Activated T-cell treated with anti-CD3 and anti-CD28 coated beads for 24 hours (primary cell): ENCODE results near the gene TCF19.

Source experiments
- DNase-seq: peaks from one replicate; pipeline ENCODE4 v3.0.0-alpha.2; 2020; ENCODE audit warnings: low read depth

The TCF19 gene, protein sequence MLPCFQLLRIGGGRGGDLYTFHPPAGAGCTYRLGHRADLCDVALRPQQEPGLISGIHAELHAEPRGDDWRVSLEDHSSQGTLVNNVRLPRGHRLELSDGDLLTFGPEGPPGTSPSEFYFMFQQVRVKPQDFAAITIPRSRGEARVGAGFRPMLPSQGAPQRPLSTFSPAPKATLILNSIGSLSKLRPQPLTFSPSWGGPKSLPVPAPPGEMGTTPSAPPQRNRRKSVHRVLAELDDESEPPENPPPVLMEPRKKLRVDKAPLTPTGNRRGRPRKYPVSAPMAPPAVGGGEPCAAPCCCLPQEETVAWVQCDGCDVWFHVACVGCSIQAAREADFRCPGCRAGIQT

GRCh38 chr6:31158140-31158862, at the start of gene TCF19:
TSS of gene TCF19 (plus strand) at chr6:31158589. CDS start at chr6:31159470, 881 bp downstream.
- peak; percentile 99 for DNase-seq

DNA sequence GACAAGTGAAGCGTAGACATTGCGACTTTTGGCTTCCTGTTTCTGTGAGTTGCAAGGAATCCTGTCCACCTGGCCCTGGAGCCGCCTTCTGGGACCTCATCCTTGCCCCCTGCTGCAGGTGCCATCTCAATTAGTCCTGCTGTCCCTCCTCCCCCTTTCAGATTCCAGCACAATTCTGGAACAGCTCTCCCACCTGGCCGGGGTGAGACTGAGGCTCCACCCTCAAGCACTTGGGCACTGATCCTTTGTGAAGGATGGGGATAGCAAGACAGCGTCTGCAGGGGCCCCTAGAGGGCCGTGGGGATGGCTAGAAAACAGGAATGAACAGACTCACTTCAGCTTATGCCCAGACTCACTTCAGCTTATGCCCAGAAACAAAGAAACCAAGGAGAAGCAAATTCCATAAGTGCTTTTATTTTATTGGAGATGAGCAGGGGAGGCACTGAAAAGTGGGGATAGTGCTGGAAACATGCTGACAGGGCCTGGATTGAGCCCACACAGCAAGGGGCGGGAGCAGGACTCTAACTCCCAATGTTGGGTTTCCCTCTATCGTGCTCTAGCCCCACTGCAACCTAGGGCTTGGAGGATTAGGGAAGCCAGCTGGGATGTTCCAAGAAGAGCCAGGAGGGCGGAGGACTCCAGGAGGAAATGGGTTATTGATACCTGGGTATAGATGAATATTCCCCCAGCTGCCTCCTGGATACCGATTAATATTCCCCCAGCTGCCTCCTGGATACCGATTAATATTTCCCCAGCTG, 47.4 kb upstream of the TCF19 start:
- no peak for DNase-seq

GRCh38 chr6:31111712-31112111, 46.7 kb upstream of the TCF19 start:
- DNase-seq, result no peak

DNA sequence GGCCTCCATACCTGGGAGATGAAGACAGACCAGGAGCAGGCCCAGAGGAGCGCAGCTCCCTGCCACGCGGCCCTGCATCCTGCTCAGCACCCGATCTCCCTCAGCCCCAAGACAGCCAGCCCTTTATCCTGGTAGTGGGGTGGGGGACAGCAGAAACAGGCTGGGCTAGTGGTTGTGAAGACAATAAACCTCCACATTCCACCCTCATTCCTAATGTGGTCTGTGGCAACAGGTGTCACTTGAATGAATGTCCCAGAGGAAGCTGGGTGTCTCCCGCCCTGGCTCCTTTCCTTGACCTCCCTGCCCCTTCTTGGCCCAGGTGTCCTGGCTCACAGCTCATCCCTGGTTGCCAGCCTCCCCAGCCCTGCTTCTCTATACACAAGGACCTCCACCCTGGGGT, 45.9 kb upstream of the TCF19 start, which contains the start of gene C6orf15:
C6orf15 (minus strand) TSS at position 98 of the 400 bp plus-strand sequence; CDS start at position 78, 20 bp downstream.
- no peak for DNase-seq

DNA sequence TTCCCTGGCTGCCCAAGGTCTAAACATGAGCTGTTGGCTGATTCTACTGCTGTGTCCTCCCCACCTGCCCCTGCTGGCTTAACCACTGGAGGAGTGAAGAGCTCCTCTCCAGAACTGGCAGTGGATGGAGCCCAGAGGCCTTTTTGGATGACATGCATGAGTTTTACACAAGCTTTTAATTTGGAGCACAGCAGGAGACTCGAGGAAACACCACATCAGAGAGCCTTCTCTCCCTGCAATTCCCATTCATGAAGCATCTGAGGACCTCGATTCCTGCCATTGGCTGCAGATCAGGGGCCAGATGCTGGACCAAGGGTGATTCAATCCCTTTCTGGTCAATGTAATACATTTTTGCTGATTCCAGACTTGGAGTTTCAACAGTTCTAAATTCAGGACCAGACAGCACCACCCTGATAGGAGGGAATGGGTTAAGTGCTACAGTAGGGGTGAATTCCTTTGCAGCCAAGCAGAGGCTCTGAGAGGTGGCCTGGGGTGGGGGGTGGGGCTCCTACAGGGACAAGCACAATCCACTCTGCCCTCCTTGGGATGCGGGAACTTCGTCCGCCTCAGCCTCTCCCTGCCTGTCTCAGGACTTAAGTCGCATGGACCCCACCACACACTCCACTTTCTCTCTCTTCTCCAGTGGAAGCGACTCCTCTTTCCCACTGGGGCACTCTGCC, 44.4 kb upstream of the TCF19 start:
- DNase-seq, result no peak

DNA sequence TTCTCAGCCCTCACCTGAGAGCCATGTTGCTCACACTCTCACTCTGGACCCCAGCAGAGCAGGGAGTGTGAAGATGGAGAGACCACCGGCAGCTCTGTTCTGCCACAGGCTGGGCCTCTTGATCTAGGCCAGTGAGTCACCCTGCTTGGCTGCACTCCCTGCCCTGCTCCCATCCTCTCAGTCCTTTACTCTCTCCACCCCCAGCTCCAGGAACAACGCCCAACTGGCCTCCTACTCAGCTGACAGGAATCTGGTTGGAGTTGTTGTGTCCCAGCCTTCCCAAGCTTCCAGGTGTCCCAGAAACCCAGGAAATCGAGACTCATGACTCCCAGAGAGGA, 43.9 kb upstream of the TCF19 start, which contains the start of gene PSORS1C1:
PSORS1C1 (plus strand) TSS at position 260 of the 338 bp plus-strand sequence. CDS start 14,833 bp downstream, outside the sequence.
- no peak for DNase-seq

DNA sequence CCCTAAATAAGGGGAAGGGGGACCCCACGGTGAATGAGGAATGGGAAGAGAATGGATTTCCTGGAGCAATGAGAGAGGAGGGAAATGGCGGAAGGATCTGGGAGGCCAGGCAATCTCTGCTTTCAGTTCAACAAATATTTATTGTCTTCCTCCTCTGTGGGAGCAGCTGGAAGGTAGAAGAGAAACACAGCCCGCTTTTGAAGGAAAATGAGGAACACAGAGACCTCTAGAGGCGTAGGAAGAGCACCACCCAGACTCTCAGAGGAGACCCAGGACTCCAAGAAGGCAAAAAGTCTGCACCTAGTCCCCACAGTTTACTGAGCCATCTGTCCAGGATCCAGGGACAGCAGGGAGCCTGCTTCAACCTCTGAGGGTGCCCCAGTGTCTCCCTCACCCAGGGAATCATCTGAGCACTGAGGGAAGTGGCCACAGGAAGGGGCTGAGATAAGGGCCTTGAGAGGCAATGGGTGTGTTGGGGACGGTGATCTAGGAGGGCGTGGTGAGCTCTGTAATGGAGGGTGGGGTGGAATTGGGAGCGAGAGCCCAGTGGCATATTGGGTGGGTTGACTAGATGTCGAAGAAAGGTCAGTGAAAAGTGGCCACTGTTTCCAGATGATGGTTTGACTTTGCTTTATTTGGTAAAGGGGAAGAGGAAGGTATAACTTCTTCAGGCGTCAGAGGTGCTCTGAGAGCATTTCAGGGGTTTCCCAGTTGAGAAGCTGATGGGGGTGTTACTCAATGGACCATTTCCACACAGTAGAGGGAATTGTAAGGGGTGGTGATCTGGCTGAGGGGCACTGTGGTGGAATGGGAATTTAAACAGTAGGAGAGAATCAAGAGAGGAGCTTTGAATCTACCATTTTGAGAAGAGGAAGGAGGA, 43.2 kb upstream of the TCF19 start:
- no peak for DNase-seq

GRCh38 chr6:31115941-31116560, 42.3 kb upstream of the TCF19 start:
- DNase-seq, result no peak

DNA sequence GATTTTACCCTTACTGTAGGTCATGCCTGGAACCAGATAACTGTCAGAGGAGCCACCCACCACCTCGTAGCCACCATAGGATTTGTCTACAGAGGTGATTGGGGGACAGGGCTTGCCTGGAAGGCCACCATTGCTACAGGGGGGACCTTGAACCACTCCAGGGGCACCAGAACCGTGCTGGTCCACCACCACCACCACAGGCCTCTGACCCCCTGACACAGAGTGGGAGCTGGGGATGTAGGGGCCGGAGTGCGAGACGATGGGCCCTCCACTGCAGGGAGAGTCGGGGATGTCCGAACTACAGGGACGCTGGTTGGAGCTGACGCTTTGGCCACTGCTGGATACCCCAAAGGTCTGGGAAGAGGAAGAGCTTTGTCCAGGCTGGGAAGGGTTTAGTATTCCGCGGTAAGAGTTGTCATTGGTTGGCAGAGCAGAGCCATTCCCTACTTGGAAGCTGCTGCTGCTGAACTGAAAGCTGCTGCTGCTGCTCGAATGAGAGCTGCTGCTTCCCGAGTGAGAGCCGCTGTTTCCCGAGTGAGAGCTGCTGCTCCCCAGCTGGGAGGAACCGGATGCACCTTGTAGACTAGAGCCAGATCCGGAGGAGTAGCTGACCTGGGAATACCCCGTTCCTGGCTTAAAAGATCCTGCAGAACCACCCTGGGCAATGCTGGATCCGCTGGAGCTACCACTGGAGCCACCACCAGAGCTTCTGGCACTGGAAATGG, 41.6 kb upstream of the TCF19 start:
- no peak for DNase-seq

DNA sequence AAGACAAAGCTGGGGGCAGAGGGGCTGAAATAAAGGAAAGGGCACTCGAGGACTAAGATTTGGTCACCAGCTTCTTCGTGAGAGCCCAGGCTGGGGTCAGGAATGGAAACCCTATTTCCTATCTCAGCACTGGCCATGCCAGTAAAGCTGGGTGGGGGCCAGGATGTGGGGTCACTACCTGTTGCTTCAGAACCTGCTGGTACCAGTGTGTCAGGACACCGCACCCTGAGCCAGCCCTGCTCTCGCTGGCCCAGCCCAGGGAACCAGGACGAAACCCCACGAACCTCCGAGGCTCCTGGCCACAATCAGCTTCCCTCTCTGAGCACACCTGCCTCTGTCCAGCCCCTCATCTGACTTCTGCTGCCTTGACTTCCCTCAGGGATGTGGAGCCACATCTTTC, 40.2 kb upstream of the TCF19 start:
- DNase-seq, result no peak

GRCh38 chr6:31120151-31120915, 38.1 kb upstream of the TCF19 start, which contains the start of gene CDSN:
TSS of gene CDSN (minus strand) at chr6:31120446. CDS start at chr6:31120419, 27 bp downstream.
- DNase-seq, result no peak

DNA sequence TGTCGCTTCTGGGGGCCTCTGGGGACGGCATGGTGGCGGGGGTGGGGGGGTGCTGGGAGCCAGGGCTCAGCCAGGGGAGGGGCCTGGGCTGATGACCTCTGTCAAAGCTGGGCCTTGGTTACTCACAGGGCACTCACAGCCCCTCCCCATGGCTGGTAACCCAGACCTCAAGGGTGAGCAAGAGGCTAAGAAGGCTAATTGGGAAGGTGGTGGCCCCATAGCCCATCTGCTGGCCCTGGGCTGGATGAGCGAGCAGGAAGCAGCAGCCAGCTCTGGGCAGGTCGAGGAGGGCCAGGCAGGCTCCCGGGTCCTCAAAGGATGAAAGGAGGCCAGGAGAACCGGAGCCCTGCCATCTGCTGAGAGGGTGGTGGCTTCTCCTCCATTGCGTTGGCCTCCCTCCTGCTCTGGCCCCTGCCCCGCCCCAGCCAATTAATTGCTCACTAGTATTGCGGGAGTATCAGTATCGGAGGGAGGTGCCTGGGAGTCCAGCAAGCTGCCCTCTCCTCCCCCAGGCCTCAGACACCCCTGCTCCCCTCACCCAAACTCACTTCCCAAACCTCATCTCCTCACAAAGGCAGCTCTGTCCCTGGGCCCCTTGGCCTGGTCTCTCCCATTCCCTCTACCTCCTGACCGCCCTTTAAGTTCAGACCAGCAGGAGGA, 37.1 kb upstream of the TCF19 start:
- DNase-seq, result no peak

DNA sequence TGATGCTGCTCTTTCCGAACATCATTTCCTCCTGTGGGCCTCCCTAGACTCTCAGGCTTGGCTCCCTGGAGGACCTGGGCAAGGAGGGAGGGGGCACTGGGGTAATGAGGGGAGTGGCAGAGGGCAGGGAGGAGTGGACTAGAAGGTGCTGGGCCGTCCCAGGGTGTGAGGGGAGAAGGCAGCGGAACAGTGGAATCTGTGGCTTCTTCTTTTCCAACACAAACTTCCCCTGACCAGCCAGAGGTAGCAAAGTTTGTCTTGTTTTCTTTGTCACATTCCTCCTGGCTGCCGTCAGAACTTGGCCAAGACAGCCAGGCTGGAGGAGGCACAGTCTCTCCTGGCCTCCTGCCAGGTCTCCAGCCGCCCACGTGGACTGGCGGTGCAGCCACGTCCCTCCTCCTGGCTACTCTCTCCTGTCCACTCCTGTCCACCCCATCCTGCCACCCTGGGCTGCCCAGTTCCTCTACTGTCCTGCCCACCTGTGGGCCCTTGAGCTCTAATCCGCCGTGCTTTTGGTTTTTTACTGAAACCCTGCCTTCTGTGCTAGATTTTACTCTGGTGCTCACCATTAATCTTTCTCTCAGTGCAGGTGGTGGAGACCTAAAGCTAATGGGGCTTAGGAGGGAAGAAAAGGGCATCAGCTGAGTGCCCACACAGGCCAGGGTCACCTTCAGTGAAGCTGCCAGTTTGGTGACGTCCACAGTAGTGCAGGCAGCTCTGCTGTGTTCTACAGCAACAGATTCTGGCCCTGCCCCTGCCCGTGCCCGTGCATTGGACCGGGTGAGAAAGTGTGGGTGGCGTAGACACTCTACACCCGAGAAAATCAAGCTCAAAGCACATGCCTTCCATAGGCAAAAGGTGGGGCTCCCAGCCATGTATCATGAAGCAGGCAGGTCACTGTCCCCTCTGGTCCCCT, 35.3 kb upstream of the TCF19 start:
- no peak for DNase-seq

GRCh38 chr6:31125162-31125561, 33.2 kb upstream of the TCF19 start:
- no peak for DNase-seq

GRCh38 chr6:31125586-31126363, 32.6 kb upstream of the TCF19 start:
- no peak for DNase-seq

- no peak for DNase-seq
Observed at GRCh38 chr6:31126396-31127175, 31.8 kb upstream of the TCF19 start.
